ENCODE measurements around the gene TRIM67. TPM values are rescaled to one million over a fixed set of nuclear protein-coding genes. Genes with fewer than 3 reads are reported as not detected.

Gene TRIM67
- polyA plus RNA-seq, 2 of the 4 experiments (the other 2 are of a cell fraction): 0.23 to 0.35 TPM

DNA sequence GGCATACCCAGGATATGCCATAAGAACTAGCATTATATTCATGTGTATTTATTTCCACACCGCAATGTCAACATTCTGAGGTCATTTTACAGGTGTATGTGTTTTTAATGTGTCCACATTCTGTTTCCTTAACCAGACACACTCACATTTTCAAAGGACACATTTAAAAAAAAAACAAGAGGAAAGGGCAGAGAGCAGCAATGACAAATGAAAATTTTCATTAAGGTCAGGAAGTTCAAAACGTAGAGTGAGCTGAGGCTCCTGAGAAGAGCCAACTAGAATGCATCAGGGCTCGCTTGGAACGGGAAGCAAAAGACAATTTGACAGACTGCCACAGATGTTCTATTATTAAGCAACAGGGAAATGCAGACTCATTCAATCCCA lies 74.3 kb downstream of the TRIM67 start:
- ChIA-PET POLR2A (no interaction called here), CTCF (interaction anchor here (0.7 to 0.9 kb wide), 2 partner anchors 17 to 25 kb away, joined by 3 to 4 read pairs; no protein-coding TSS in a partner anchor)
- WGBS (ENCODE audit: missing lambda C conversion rate): 89% methylated on average over 4 of the region's 4 CpGs
- ATAC-seq (no peak), FAIRE-seq (no peak), DNase-seq (ENCODE audit: low read depth in 1 of 2, low spot score in 1 of 2) (no peak)
- peaks cover 18% of the 10 kb centered on the region for H3K4me1 ChIP-seq
- no peak overlapping the region for H3K27ac ChIP-seq
- no peak overlapping the region for H3K4me3 ChIP-seq
- H3K9me3 ChIP-seq: no peaks in the 10 kb centered on the region
- H3K4me2 ChIP-seq: no peak overlapping the region
- TF ChIP-seq POLR2AphosphoS2 (conservative IDR thresholded peaks at IDR 0.05; ENCODE audit: low read length): no peak
- TF ChIP-seq NPAS2 (CRISPR knock-in tag; IDR thresholded peaks at IDR 0.05; ENCODE audit: borderline replicate concordance): no peak
- no peak for TF ChIP-seq TFCP2L1 (CRISPR knock-in tag; IDR thresholded peaks at IDR 0.05)
- TF ChIP-seq, protein P1, sequence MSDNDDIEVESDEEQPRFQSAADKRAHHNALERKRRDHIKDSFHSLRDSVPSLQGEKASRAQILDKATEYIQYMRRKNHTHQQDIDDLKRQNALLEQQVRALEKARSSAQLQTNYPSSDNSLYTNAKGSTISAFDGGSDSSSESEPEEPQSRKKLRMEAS (IDR thresholded peaks at IDR 0.05): no peak
- TF ChIP-seq MAFK (IDR thresholded peaks at IDR 0.05; ENCODE audit: partially characterized antibody): no peak

DNA sequence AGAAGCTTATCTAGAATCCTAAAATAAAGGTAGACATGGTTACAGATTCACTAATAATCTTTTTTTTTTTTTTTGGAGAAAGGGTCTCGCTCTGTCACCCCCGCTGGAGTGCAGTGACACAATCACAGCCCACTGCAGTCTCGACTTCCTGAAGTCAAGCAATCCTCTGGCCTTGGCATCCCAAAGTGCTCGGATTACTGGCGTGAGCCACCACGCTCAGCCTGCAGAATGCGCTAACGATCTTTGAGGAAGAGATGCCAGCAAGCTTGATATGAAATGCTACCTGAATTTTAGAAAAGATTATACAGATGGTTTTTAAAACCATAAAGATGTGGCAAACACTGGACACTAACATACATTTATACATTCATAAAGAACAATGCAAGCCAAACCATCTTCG lies 75.1 kb downstream of the TRIM67 start:
- 96% methylated on average over 9 of the region's 9 CpGs for WGBS (ENCODE audit: missing lambda C conversion rate)
- Histone ChIP-seq H3K4me3 (no peak overlapping the region), H3K4me2 (no peak overlapping the region), H3K27ac (no peak overlapping the region), H3K9me3 (no peaks in the 10 kb centered on the region), H3K4me1 (peaks cover 18% of the 10 kb centered on the region)
- DNase-seq (ENCODE audit: low read depth in 1 of 2, low spot score in 1 of 2): no peak
- ChIA-PET CTCF (interaction anchor here (0.7 kb wide), 1 partner anchor 18 kb away, joined by 3 read pairs; no protein-coding TSS in a partner anchor), POLR2A (no interaction called here)
- TF ChIP-seq KDM5A (IDR thresholded peaks at IDR 0.05) (no peak), RARB (CRISPR knock-in tag; IDR thresholded peaks at IDR 0.05) (no peak), NFE2L2 (conservative IDR thresholded peaks at IDR 0.05; ENCODE audit: low read length) (no peak), CHD2 (IDR thresholded peaks at IDR 0.05; ENCODE audit: low read length, partially characterized antibody) (no peak), BCL3 (IDR thresholded peaks at IDR 0.05) (no peak), BHLHE40 (IDR thresholded peaks at IDR 0.05; ENCODE audit: low read depth, low read length) (no peak), ZNF302 (CRISPR knock-in tag; IDR thresholded peaks at IDR 0.05) (no peak), ZSCAN20 (CRISPR knock-in tag; IDR thresholded peaks at IDR 0.05) (no peak), SREBF2 (IDR thresholded peaks at IDR 0.05) (no peak), CBX8 (IDR thresholded peaks at IDR 0.05) (no peak), HEYL (CRISPR knock-in tag; IDR thresholded peaks at IDR 0.05) (no peak)
- TF ChIP-seq, protein P1 (IDR thresholded peaks at IDR 0.05): no peak
- no peak for FAIRE-seq
- no peak for ATAC-seq

DNA sequence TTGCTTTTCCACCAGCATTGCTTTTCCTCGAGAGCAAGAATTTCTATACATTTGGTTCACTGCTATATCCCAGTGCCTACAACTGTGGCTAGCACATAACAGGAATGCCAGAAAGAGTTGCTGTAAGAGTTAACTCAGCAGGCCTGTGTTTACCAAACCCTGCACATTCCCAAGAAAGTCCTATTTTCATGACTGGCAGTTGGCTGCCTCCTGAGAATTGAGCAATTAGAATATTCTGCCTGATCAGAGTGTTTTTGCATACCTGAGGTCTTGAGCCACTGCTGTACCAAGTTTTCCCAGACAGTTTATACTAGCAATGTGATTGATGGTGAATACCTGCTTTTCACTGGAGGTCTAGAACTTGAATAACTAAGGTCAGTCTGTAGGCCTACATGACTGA lies 76.4 kb downstream of the TRIM67 start:
- Histone ChIP-seq H3K4me2 (no peak overlapping the region), H3K9me3 (no peaks in the 10 kb centered on the region), H3K4me3 (no peak overlapping the region), H3K27ac (no peak overlapping the region), H3K4me1 (peaks cover 25% of the 10 kb centered on the region)
- POLR2A ChIA-PET: no interaction called here
- no peak for ATAC-seq
- TF ChIP-seq RCOR1 (IDR thresholded peaks at IDR 0.05; ENCODE audit: low read depth, low read length) (no peak), TP53 (CRISPR knock-in tag; IDR thresholded peaks at IDR 0.05) (no peak), FOSB (CRISPR knock-in tag; IDR thresholded peaks at IDR 0.05) (no peak), EHMT2 (IDR thresholded peaks at IDR 0.05; ENCODE audit: low read depth) (no peak), FOXS1 (CRISPR knock-in tag; IDR thresholded peaks at IDR 0.05) (no peak), ZC3H11A (IDR thresholded peaks at IDR 0.05) (no peak), ZSCAN20 (CRISPR knock-in tag; IDR thresholded peaks at IDR 0.05) (no peak), TFCP2L1 (CRISPR knock-in tag; IDR thresholded peaks at IDR 0.05) (no peak), POLR2AphosphoS2 (conservative IDR thresholded peaks at IDR 0.05; ENCODE audit: low read length) (no peak), PBX3 (IDR thresholded peaks at IDR 0.05) (no peak), RARB (CRISPR knock-in tag; IDR thresholded peaks at IDR 0.05) (no peak), ZFP36 (IDR thresholded peaks at IDR 0.05; ENCODE audit: borderline replicate concordance, partially characterized antibody) (no peak), ZNF302 (CRISPR knock-in tag; IDR thresholded peaks at IDR 0.05) (no peak), ESRRA (IDR thresholded peaks at IDR 0.05; ENCODE audit: borderline replicate concordance, low read length) (no peak), KDM1A (IDR thresholded peaks at IDR 0.05; ENCODE audit: low read depth) (no peak), RAD21 (conservative IDR thresholded peaks at IDR 0.05 in 1 of 2, IDR thresholded peaks at IDR 0.05 in 1 of 2) (no peak)
- TF ChIP-seq, protein P2, sequence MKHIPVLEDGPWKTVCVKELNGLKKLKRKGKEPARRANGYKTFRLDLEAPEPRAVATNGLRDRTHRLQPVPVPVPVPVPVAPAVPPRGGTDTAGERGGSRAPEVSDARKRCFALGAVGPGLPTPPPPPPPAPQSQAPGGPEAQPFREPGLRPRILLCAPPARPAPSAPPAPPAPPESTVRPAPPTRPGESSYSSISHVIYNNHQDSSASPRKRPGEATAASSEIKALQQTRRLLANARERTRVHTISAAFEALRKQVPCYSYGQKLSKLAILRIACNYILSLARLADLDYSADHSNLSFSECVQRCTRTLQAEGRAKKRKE (CRISPR knock-in tag; IDR thresholded peaks at IDR 0.05; ENCODE audit: low read depth): no peak
- TF ChIP-seq, protein P3, sequence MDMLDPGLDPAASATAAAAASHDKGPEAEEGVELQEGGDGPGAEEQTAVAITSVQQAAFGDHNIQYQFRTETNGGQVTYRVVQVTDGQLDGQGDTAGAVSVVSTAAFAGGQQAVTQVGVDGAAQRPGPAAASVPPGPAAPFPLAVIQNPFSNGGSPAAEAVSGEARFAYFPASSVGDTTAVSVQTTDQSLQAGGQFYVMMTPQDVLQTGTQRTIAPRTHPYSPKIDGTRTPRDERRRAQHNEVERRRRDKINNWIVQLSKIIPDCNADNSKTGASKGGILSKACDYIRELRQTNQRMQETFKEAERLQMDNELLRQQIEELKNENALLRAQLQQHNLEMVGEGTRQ (IDR thresholded peaks at IDR 0.05): no peak
- FAIRE-seq: no peak
- no peak for DNase-seq (ENCODE audit: low read depth in 1 of 2, low spot score in 1 of 2)
- CTCF ChIA-PET: interaction anchor here (0.6 kb wide), 1 partner anchor 8 kb away, joined by 4 read pairs; no protein-coding TSS in a partner anchor
- 92% methylated on average over 1 of the region's 1 CpG for WGBS (ENCODE audit: missing lambda C conversion rate)

Measured in A549 (cell line).